Measurements from ENCODE around the gene GMDS. TPM values are rescaled to one million over a fixed set of nuclear protein-coding genes. Genes with fewer than 3 reads are reported as not detected.

GMDS gene
- total and polyA plus RNA-seq, 2 of the 13 experiments (the other 11 are each of a cell fraction or from before 2014, with no cell fraction given), result 64.4 to 112 TPM

DNA sequence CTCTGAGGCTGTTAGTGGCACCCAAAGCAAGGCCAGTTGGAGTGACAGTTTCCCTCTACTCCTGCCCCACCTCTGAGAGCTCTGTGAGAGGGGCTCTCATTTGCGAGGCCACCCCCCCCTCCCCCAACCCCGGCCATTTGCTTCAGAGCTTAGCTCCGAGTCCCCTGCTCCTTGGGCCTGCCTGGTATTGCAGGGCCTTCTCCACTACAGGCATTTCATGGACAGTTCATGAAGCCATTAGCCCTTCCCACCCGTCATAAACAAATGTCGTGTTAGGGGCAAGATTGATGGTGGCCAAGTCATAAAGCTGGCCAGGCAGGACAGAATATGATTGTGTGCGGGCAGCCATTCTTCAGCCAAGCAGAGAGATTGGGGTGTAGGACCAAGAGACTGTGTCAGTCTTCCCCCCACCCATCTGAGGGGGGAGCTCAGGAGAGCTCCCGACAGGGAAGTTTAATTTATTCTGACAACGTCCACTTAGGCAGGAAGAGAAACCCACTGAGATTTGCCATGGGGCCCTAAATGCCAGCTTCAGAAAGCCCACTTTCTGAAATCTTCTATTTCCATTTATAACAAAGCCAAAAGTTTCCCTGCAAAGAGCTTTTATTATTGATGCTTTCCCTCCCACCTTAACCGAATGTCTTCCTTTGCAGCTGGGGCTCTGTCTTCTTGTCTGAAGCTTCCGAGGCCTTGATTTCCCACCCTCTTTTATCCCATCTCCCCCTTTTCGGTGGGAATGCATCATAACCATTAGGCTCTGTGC lies 628.5 kb downstream of the GMDS start:
- in situ Hi-C loops (cut with HindIII; ENCODE audit: extremely low pct_ligation_motif_present, low pct_unique_long_range_greater_than_20kb), result no loop called here
- no peak for TF ChIP-seq GATAD2A (CRISPR knock-in tag; IDR thresholded peaks at IDR 0.05)
- TF ChIP-seq ZNF562 (CRISPR knock-in tag; IDR thresholded peaks at IDR 0.05; ENCODE audit: borderline replicate concordance), result no peak
- TF ChIP-seq NR3C1 (CRISPR knock-in tag; IDR thresholded peaks at IDR 0.05), result no peak
- TF ChIP-seq IRF9 (CRISPR knock-in tag; IDR thresholded peaks at IDR 0.05; ENCODE audit: borderline replicate concordance), result no peak
- TF ChIP-seq RBM22 (optimal IDR thresholded peaks at IDR 0.05; ENCODE audit: low read length), result peak; percentile 78
- peak; percentile 20 for TF ChIP-seq AGO2 (optimal IDR thresholded peaks at IDR 0.05; ENCODE audit: low read depth, low read length)
- no peak for TF ChIP-seq ETV5 (CRISPR knock-in tag; IDR thresholded peaks at IDR 0.05; ENCODE audit: borderline replicate concordance)
- Histone ChIP-seq H3K9ac (ENCODE audit: insufficient read depth, low read depth, low read length) (no peak overlapping the region), H3K4me1 (ENCODE audit: insufficient read depth, low read length) (peaks cover 6% of the 10 kb centered on the region), H3K27ac (ENCODE audit: extremely low read length, insufficient read depth, low read length) (no peak overlapping the region), H2AFZ (ENCODE audit: low read length) (no peak overlapping the region), H3K36me3 (replicated peaks in 1 of 2; ENCODE audit: control insufficient read depth in 1 of 2, insufficient read depth in 2 of 2, low read length in 2 of 2) (peaks cover 0 to 8% of the 10 kb centered on the region in 2 experiments; a peak in 2 of 5 replicates), H3K4me3 (replicated peaks in 1 of 3; ENCODE audit: insufficient read depth in 1 of 3, low read depth in 2 of 3, low read length in 3 of 3) (no peak overlapping the region), H3K9me3 (ENCODE audit: low read length) (no peaks in the 10 kb centered on the region), H4K20me1 (ENCODE audit: insufficient read depth, low read length) (no peaks in the 10 kb centered on the region; the same call in 1 of the 2 replicates), H3K79me2 (ENCODE audit: insufficient read depth, low read length) (no peaks in the 10 kb centered on the region), H3K4me2 (ENCODE audit: low read depth, low read length) (no peak overlapping the region), H3K27me3 (ENCODE audit: control insufficient read depth in 1 of 2, insufficient read depth in 2 of 2, low read length in 2 of 2) (no peaks in the 10 kb centered on the region)
- FAIRE-seq, result no peak
- ATAC-seq, result no peak; the same call in 2 of the 3 replicates
- ChIA-PET CTCF (ENCODE audit: low intra/inter-chr PET ratio, low total read pairs) (no interaction called here), POLR2A (no interaction called here)
- TSS peak; percentile 33 for BruUV-seq (replicated peaks)
- intact Hi-C loops (cut with micrococcal nuclease; ENCODE audit: unreplicated experiment), result no loop called here
- no peak for DNase-seq (ENCODE audit: low spot score)
- 86% methylated on average over 11 of the region's 11 CpGs for WGBS (ENCODE audit: low lambda C conversion rate)
